H1 (cell line): Measurements from ENCODE around the gene RCSD1. TPM values are rescaled to one million over a fixed set of nuclear protein-coding genes. Genes with fewer than 3 reads are reported as not detected.

Experiments used
- HDAC6 ChIP-seq: IDR thresholded peaks from one replicate; pipeline ENCODE4 v1.7.1; 2012; ENCODE audit warnings: low read depth, mild to moderate bottlenecking, inconsistent platforms, low read length, moderate library complexity
- MAX ChIP-seq: IDR thresholded peaks from 2 replicates; pipeline ENCODE4 v1.6.1; 2012; ENCODE audit warnings: inconsistent platforms
- polyA plus RNA-seq, 7 experiments: library from polyadenylated mRNA; depleted of rRNA in 3 of 7; stranded (reverse) in 5 of 7; unstranded in 2 of 7; fragments of >200 nt in 5 of 7; fragments of 200-250 nt in 2 of 7; gene quantifications; 1 replicate in 5 of 7; 2 replicates in 1 of 7; 4 replicates in 1 of 7; pipeline versions ENCODE4 v1.2.1 to v1.2.3, GENCODE V29; 2011 to 2013; ENCODE audit warnings: missing spikeins in 2 of 7, mixed read lengths in 2 of 7
- total RNA-seq: library from RNA; stranded (reverse); fragmentation: NEBNext Ultra II Directional; extraction: Animal tissue kit (Norgen Biotek cat#: 25700); gene quantifications from 2 replicates; pipeline ENCODE4 v1.2.1, GENCODE V29; 2021

The RCSD1 gene
- total and polyA plus RNA-seq, 2 of the 8 experiments (the other 6 are each of a cell fraction or from before 2014, with no cell fraction given): 0.47 to 0.69 TPM

- TF ChIP-seq MAX: no peak
- no peak for TF ChIP-seq HDAC6
These were observed 29.8 kb downstream of the RCSD1 start (continued) for GRCh38 chr1:167659881-167660280.
